Muscle of back (tissue), 11 donors: ENCODE data around the gene ABHD8. TPM values are rescaled to one million over a fixed set of nuclear protein-coding genes. Genes with fewer than 3 reads are reported as not detected.

ENCODE experiments used
- DNase-seq, 3 donors: peaks; one replicate each; pipeline versions ENCODE4 v3.0.0 to v3.0.0-alpha.2; 2013
- polyA plus RNA-seq, 10 donors: library from polyadenylated mRNA; unstranded; fragments of 120-200 nt; gene quantifications; one replicate each; pipeline ENCODE4 v1.2.1, GENCODE V29; 2013; ENCODE audit not compliant: insufficient read length in 10 of 10

ABHD8 gene
- polyA plus RNA-seq, 10 donors: 4.5 to 9.3 (median 5.8) TPM

GRCh38 chr19:17268754-17269153 lies 34.5 kb downstream of the ABHD8 start:
- no peak for DNase-seq

- DNase-seq: peak; percentile 97 to 99 (median 99)
Measured at GRCh38 chr19:17266975-17267788, 36.0 kb downstream of the ABHD8 start, which contains the start of gene BABAM1. Gene BABAM1, plus strand, starts transcription at chr19:17267443. Its CDS starts 1,364 bp downstream, at chr19:17268807.

- no peak for DNase-seq
Measured at GRCh38 chr19:17266589-17266974, 36.6 kb downstream of the ABHD8 start.

- no peak for DNase-seq
Measured at GRCh38 chr19:17266026-17266425, 37.2 kb downstream of the ABHD8 start.

GRCh38 chr19:17264641-17264979 lies 38.6 kb downstream of the ABHD8 start, which contains the start of gene USHBP1:
Gene USHBP1, minus strand, starts transcription at chr19:17264745. Its CDS starts 446 bp downstream, at chr19:17264299.
- DNase-seq: peak in 1 of 3 donors; percentile 48

GRCh38 chr19:17263712-17264640 lies 39.2 kb downstream of the ABHD8 start:
- no peak for DNase-seq

- DNase-seq: no peak
Measured at GRCh38 chr19:17262557-17262956, 40.7 kb downstream of the ABHD8 start.

GRCh38 chr19:17260842-17261325 lies 42.3 kb downstream of the ABHD8 start:
- DNase-seq: peak in 2 of 3 donors; percentile 56 to 63

GRCh38 chr19:17259934-17260333 lies 43.3 kb downstream of the ABHD8 start:
- DNase-seq: no peak

GRCh38 chr19:17259118-17259780 lies 44.0 kb downstream of the ABHD8 start:
- peak in 1 of 3 donors; percentile 24 for DNase-seq

- no peak for DNase-seq
Measured at GRCh38 chr19:17256130-17256529, 47.1 kb downstream of the ABHD8 start.

GRCh38 chr19:17255150-17255621 lies 48.0 kb downstream of the ABHD8 start:
- no peak for DNase-seq

GRCh38 chr19:17254636-17255035 lies 48.6 kb downstream of the ABHD8 start:
- no peak for DNase-seq

GRCh38 chr19:17249887-17250548 lies 53.2 kb downstream of the ABHD8 start:
- DNase-seq: no peak

- DNase-seq: no peak
Measured at GRCh38 chr19:17248011-17248776, 55.0 kb downstream of the ABHD8 start.

GRCh38 chr19:17246681-17247425 lies 56.4 kb downstream of the ABHD8 start:
- peak; percentile 28 to 93 (median 50) for DNase-seq

- DNase-seq: no peak
Measured at GRCh38 chr19:17245535-17245984, 57.7 kb downstream of the ABHD8 start, which contains the start of gene NR2F6. Gene NR2F6, minus strand, starts transcription at chr19:17245919. Its CDS starts 699 bp downstream, at chr19:17245220.

- DNase-seq: peak in 2 of 3 donors; percentile 29 to 58
Measured at GRCh38 chr19:17244618-17245534, 58.3 kb downstream of the ABHD8 start.
